ENCODE results near the gene ANGPTL1. TPM values are rescaled to one million over a fixed set of nuclear protein-coding genes. Genes with fewer than 3 reads are reported as not detected.
A peak's percentile ranks its signal among the peaks of the same experiment; 100 is the strongest.
"Not testable (repeated sequence)": the region's sequence is repeated elsewhere in the genome, so short reads cannot be mapped to it uniquely, and the experiment has no call there.

Gene ANGPTL1
- polyA plus RNA-seq, 5 donors = 7.8 to 13.1 (median 11.3) TPM

DNA sequence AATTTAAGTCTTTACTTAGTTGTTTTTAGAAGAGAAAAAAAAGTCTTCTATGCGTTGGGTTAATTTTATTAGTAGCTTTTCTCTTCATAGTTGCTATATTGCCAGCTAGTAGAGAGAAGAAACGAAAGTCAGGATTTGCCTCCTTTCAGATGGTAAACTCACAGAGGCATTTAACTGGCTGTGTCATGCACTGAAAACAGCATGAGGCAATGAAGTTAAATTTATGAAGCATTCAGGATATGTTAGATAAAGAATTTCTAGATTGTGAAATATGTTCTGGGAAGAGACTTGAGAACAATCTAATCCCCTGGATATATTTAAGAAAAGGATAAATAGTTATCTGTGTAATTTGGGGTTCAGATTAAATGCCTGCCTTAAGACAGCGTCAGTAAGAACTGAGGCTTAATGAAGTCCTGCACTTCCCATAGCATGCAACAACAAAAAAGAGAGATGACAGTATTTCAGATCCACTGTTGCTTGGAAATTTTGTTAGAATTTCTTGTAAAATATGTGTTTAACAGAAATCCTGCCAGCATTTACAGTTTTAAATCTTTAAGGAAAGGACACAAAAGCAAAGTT lies 1.7 kb downstream of the ANGPTL1 start:
- DNase-seq = peak in 1 of 2 donors; percentile 38

DNA sequence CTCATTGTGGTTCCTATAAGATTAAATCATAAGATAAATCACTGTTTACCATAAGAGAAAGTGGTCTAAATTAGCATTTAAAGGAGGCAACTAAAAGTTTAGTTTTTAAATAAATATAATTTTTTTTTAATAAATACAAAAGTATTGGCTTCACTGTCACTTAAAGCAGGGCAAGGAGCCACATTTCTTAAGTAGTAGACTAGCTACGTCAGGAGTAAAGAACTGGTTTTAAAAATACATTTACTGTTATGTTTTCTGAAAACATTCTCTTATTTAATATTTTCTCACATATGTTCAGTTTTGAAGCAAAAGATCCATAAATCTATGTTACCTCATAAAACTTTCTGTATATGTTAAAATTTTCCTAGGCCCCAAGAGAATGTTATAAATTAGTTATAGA lies 2.2 kb downstream of the ANGPTL1 start:
- no peak for DNase-seq

DNA sequence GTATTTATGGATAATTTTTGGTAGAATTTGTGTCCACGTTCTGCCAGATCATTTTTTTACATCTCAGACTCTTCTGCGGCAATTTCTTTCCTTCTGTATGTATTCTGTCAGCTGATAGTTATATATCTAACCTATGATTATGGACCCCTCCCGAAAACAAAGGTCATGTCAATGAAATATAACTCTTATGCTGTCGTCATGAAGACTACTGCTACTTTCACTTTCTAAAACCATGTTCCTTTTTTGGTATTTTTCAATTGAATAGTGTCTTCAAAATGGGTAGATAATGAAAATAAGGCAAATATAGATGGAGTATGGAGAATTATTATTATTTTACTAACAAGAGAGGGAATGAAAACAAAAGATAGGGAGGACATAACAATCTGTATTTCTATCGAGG lies 3.2 kb downstream of the ANGPTL1 start:
- no peak for DNase-seq

DNA sequence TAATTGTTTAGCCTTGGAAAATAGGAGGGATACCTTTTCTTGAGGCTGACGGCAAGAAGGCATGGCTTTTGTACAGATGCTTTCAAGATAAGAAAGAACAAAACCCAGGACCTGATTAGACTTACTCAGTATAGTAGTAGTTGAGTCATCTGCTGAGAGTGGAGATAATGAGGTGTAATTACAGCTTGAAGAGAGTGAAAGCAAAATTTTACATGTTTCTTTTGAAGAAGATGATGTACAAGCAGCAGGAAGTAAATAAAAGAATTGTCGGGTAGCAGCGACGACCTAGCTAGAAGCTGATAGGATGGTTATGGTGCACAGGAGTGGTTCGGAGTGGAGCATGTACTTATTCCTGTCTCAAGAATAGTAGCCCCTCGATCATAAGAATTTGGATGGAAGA lies 6.6 kb downstream of the ANGPTL1 start:
- no peak for DNase-seq

DNA sequence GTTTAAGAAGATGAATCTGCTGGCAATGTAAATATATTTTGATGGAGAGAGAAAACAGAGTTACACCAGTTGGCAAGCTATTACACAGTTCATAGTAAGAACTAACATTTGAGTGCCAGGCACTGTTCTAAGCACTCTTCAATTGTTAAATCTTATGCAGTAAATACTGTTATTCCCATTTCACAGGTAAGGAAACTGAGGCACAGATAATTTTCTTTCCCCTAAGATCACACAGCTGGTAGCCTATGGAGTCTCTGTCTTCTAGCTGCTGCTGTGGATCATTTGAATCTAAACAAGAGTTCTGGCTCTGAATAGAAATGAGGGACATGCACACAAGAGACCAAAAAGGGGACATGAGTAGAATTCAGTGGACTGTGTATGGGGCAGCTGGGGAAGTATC lies 8.0 kb downstream of the ANGPTL1 start:
- DNase-seq = no peak

DNA sequence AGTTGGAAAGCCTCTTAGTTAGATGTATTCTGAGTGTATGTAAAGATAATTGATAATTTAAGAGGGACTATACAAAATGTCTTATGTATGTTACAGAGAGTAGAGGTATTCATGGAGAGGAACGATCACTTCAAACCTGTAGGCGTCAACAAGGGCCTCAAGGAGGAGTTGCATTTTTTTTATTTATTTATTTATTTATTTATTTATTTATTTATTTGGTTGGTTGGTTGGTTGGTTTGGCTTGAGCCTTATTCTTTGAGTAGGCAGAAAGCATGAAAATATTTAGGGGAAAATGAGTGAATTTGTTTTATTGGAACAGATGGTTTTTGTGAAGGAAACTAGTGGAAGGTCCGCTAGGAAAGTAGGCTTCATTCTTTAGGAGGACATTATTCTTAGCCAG lies 8.5 kb downstream of the ANGPTL1 start:
- DNase-seq = no peak

DNA sequence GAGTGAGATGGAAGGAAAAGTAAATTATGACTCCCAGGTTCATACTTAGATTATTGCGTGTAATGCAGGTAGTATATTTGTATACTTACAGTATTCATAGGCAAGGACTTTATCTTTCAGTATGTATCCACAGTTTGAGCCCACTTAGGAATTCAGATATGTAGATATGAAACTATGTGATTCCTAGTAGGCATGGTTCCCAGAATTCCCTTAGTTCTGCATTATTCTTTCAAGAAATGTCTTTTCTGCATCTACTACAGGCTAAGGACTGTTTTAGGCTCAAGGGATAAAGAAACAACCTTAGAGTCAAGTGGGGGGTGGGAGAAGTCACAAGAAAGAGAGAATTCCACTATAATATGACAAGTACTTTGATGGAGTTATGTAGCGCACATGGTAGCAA lies 13.8 kb downstream of the ANGPTL1 start:
- DNase-seq = no peak

DNA sequence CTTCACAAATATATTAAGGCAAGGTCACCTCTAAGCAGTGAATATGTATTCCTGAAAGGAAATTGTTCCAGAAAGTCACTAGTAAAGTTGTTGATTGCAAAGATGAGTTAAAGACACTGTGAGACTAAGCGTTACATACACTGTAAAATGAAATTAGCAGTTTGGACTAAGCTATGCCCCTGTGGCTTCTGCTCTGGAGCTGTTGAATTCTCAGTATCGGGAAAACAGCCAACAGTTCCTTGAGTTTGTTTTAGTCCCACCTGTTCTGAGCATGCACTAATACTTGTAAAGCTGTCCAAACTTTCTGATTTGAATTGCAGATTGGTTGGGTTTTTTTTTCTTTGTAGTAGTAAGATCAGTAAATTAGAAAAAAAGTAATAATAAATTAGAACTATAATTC lies 21.0 kb downstream of the ANGPTL1 start:
- no peak for DNase-seq

DNA sequence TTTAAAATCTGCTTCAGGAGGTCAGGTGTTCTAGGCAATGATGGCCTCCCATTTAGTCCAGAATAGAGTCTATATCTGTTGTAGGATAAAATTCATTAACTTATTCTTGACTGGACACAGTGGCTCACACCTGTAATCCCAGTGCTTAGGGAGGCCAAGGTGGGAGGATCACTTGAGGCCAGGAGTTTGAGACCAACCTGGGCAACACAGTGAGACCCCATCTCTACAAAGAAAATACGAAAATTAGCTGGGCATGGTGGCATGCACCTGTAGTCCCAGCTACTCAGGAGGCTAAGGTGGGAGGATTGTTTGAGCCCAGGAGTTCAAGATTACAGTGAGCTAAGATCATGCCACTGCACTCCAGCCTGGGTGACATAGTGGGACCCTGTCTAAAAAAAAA lies 23.0 kb downstream of the ANGPTL1 start:
- not testable (repeated sequence) for DNase-seq

DNA sequence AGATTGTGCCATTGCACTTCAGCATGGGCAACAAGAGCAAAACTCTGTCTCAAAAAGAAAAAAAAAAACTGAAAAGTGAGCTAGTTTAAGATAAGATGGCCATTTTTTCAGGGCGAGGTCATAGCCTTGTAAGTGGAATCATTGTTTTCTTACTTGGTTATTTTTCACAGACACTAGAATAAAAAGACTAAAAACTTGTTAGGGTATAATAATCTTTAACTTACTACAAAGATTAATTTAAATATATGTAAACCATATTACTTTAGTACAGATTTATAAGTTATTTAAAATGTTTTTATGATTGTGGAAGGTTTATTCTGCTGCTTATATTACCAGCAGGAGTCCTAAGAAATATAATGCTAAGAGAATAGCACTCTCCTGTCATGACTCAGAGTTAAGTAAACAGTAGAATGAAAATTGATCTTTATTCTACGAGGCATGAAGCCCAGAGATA lies 23.5 kb downstream of the ANGPTL1 start:
- DNase-seq = no peak

DNA sequence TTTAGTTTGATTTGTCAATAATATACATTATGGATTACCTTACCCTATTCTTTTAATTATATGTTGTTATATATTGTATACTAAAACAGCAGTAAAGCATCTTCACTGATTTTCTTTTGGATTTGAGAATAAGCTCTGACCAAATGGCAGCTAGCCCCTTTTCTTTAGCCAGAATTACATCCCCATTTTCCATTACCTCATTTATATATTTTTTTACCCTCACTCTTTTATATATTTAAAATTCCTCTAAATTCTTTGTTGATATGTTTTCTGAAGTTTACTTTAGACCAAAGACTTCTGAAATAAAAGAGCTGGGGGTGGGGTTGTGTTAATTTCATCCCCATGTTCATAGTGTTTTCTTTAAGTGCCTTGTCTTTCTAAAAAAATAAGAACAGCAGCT lies 24.6 kb downstream of the ANGPTL1 start:
- DNase-seq = no peak

DNA sequence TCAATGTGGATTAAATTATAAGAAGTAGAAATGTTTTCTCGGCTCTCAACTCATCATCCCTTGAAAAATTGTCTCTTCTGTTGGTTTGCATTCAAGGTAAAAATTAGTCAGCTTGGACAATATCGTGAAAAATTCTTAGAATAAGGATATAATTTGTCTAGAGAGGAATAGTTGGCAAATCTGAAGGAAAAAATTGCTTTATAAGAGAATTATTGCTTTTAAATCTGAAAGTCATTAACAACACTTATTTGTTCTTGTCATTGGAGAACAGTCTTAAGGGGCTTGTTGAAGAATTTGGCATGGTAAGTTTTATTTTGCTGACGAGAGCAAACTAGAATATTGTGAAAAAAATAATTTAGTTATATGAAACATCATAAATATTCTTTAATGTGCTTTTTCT lies 26.4 kb downstream of the ANGPTL1 start:
- no peak for DNase-seq

DNA sequence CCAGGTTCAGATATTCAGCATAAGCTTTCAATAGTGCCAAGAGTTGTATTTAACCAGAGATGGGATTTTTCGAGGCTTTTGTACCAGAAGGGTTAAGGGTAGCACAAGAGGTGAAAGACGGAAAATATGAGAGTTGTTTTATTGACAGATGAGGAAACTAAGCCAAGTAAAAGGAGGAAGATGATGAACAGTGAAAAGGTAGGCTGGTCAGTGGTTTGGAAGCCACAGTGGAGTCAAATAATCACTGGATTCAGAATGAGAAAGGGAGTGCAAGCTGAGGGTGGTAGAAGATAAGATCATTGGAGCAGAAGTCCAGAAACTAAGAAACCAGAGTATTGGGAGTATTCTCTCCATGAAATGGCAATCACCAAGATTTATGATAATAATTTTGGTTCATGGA lies 45.7 kb downstream of the ANGPTL1 start:
- no peak for DNase-seq

DNA sequence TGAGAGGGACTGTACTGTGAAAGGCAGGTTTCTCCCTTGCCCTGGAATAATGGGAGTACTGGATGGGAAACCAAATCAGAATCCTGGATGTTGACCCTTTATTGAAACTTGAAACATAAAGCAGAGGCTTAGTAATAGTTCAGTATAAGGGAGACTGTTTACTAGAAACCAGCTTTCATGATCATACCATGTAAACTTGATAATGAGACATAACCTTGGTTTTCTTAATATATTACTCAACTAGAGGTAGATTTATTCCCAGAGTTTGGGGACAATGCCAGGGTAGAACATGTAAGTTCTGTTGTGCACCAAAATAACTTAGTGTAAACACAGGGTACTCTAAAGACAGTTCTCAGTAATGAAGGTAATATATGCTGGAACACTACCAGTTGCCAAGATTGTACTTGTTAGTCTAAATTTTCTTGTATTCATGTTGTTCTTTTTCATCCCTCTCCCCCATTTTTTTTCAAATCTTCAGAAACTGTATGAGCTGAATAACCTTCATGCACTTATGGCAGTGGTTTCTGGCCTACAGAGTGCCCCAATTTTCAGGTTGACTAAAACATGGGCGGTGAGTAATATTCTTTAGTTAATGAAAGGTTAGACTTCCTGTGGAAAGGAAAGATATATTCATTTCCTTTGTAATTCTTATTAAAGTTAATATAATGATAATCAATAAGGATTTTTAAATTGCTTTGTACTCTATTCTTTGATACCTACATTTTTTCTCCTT lies 49.6 kb downstream of the ANGPTL1 start:
- no peak for DNase-seq

DNA sequence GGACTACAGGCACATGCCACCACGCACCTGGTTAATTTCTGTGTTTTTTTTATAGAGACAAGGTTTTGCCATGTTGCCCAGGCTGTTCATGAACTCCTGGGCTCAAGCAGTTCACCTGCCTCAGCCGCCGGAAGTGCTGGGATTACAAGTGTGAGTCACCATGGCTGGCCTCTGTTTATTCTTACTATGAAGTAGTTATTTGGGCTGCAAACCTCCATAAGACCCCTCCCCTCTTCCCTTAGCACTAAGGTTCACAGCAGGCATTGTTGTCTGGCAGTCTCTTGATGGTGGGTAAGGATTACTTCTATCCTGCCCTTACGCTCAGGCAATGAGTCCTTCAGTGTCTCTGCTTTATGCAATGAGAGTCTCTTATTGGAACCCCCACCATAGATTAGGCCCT lies 51.8 kb downstream of the ANGPTL1 start:
- no peak for DNase-seq

DNA sequence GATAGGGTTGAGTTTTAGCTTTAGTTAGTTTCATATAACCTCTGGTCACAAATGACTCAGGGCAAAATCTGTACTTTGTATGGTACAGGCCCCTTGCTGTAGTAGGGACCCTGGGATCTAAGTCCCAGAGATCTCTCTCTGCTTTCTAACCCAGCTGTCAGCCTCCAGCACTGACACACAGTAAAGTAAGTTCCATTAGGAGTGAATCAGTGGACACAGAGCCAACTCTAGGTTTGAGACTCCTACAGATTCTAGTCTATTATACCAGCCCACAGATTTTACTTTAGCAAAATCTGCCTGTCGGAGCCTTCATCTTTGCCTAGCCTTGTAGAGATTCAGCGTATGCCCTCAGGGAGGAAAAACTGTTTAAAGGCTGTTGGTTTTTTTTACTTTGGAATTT lies 52.5 kb downstream of the ANGPTL1 start:
- no peak for DNase-seq

DNA sequence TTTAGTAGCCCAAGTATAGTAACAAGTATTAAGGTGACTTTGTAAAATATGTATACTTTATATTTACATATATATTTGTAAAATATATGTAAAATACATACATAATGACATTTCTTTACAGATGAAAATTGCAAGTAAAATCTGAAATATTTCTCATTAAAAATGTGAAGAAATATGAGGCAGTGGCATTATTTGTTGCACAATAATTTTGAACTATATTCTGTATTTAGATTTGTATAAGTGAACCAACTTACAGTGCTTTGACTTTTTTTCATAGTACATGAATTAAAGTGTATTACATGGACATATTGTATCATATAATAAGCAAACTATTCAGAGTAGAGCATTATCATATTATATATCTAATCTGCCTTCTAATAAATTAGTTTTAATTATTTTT lies 60.3 kb downstream of the ANGPTL1 start:
- DNase-seq = no peak

DNA sequence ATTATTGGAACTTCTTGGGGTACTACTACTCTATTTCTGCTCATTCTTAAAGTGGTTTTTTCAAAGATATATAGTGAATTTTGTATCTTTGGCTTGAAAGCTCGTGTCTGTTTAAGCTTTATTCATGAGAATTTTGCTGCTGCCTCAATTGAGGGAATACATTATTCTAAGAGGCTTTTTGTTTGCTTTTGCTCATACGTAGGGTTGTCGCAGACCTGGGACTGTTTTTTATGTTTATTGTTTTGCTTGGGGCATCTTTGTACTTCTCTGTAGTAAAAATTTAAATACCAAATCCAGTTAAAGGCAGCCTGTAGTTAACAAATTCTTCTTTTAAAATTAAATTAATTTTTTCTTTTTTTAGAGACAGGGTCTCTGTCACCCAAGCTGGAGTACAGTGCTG lies 62.3 kb downstream of the ANGPTL1 start:
- DNase-seq = no peak

DNA sequence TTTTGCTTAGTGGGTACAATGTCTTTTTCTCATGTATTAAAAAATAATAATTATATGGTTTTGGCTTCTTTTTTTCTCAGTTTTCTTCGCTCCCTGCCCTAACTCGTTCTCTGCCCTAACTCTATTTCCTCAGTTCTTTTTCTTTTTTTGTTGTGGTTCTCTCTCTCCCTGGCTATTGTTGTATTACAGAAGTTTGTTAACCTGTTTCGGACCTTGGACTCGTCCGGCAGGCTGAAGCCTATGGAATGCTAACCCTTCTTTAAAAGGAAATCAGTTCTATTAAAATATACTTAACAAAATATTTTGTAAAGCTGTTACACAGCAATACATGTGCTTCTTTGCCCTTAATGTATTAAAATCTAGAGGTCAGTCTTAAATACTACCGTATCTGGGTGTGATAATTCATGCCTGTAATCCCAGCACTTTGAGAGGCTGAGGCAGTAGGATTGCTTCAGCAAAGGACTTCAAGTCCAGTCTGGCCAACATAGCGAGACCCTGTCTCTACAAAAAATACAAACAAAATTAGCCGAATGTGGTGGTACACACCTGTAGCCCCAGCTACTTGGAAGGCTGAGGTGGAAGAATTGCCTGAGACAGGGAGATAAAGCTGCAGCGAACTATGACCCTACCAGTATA lies 64.1 kb downstream of the ANGPTL1 start:
- no peak for DNase-seq

DNA sequence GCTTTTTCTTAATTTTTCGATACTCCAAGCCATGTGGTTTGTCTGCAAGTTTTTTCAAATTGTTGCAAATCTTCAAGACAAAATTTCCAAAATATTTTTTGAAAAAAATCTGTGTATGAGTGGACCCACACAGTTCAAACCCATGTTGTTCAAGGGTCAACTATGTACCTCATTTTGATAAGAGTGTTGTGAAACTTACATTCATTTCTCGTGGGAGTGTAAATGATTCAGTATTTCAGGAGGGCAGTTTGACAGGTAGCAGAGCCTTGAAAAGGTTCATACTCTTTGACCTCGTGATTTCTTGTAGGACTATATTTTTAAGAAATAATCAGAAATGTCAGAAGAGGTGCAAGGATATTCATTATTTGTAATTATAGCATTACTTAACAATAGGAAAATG lies 68.0 kb downstream of the ANGPTL1 start:
- DNase-seq = no peak

All from right lung (tissue), 5 donors.